Esophagus muscularis mucosa (tissue), 4 donors: Measurements from ENCODE around the gene CIT.

Experiments
- EP300 ChIP-seq: sonication (generic); formaldehyde crosslinking; IDR thresholded peaks from one replicate; pipeline ENCODE4 v1.6.1; 2017; ENCODE audit warnings: antibody characterized with exemption
- POLR2A ChIP-seq: fragments of 450-650 bp; IDR thresholded peaks from one replicate; pipeline ENCODE4 v1.6.1; 2017; ENCODE audit warnings: antibody characterized with exemption, moderate library complexity, mild to moderate bottlenecking, low read depth
- POLR2AphosphoS5 ChIP-seq, 2 donors: sonication (generic); formaldehyde crosslinking; IDR thresholded peaks; one replicate each; pipeline ENCODE4 v1.6.1; 2017; ENCODE audit warnings: antibody characterized with exemption in 2 of 2
- TF ChIP-seq, protein P1 (sequence below), 3 experiments: fragments of 200-600 bp in 2 of 3; fragments of 450-650 bp in 1 of 3; sonication (generic) in 2 of 3; IDR thresholded peaks; one replicate each; pipeline ENCODE4 v1.5.1; 2017 to 2019; ENCODE audit warnings: antibody characterized with exemption in 3 of 3, mild to moderate bottlenecking in 2 of 3, moderate library complexity in 1 of 3

- TF ChIP-seq EP300: no peak
- TF ChIP-seq, protein P1, sequence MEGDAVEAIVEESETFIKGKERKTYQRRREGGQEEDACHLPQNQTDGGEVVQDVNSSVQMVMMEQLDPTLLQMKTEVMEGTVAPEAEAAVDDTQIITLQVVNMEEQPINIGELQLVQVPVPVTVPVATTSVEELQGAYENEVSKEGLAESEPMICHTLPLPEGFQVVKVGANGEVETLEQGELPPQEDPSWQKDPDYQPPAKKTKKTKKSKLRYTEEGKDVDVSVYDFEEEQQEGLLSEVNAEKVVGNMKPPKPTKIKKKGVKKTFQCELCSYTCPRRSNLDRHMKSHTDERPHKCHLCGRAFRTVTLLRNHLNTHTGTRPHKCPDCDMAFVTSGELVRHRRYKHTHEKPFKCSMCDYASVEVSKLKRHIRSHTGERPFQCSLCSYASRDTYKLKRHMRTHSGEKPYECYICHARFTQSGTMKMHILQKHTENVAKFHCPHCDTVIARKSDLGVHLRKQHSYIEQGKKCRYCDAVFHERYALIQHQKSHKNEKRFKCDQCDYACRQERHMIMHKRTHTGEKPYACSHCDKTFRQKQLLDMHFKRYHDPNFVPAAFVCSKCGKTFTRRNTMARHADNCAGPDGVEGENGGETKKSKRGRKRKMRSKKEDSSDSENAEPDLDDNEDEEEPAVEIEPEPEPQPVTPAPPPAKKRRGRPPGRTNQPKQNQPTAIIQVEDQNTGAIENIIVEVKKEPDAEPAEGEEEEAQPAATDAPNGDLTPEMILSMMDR (IDR thresholded peaks at IDR 0.05): no peak
- TF ChIP-seq POLR2A: no peak
- no peak for TF ChIP-seq POLR2AphosphoS5 (IDR thresholded peaks at IDR 0.05)
Observed at GRCh38 chr12:119826661-119827445, 50.3 kb downstream of the CIT start.
